Esophagus muscularis mucosa (tissue), 3 donors: ENCODE data around the gene WAS.

ENCODE experiments used
- CTCF ChIP-seq, 3 experiments: fragments of 200-600 bp in 2 of 3; fragments of 450-650 bp in 1 of 3; sonication (generic) in 2 of 3; IDR thresholded peaks; one replicate each; pipeline ENCODE4 v1.5.1; 2017 to 2019; ENCODE audit warnings: antibody characterized with exemption in 3 of 3, mild to moderate bottlenecking in 2 of 3, moderate library complexity in 1 of 3
- EP300 ChIP-seq: sonication (generic); formaldehyde crosslinking; IDR thresholded peaks from one replicate; pipeline ENCODE4 v1.6.1; 2017; ENCODE audit warnings: antibody characterized with exemption

GRCh38 chrX:48664156-48664555, 19.4 kb upstream of the WAS start:
- TF ChIP-seq EP300 = no peak
- TF ChIP-seq CTCF (IDR thresholded peaks at IDR 0.05) = no peak
